ENCODE data around the gene MAML2.
"Not testable (repeated sequence)": the region's sequence is repeated elsewhere in the genome, so short reads cannot be mapped to it uniquely, and the experiment has no call there.

MAML2 gene

GRCh38 chr11:96290031-96290430, 53.0 kb downstream of the MAML2 start:
- Histone ChIP-seq H3K27me3 (ENCODE audit: insufficient read depth, poor library complexity, severe bottlenecking) (no peaks in the 10 kb centered on the region), H3K27ac (replicated peaks) (no peak overlapping the region), H3K4me3 (replicated peaks; ENCODE audit: insufficient read depth, low read length) (no peak overlapping the region)
- DNase-seq (ENCODE audit: low read depth in 1 of 2, low spot score in 1 of 2) = no peak
- TF ChIP-seq CTCF (IDR thresholded peaks at IDR 0.05; ENCODE audit: insufficient read depth, low read length) (no peak), SPI1 (IDR thresholded peaks at IDR 0.05; ENCODE audit: borderline replicate concordance, low read depth) (no peak)
- TF ChIP-seq, protein P1, sequence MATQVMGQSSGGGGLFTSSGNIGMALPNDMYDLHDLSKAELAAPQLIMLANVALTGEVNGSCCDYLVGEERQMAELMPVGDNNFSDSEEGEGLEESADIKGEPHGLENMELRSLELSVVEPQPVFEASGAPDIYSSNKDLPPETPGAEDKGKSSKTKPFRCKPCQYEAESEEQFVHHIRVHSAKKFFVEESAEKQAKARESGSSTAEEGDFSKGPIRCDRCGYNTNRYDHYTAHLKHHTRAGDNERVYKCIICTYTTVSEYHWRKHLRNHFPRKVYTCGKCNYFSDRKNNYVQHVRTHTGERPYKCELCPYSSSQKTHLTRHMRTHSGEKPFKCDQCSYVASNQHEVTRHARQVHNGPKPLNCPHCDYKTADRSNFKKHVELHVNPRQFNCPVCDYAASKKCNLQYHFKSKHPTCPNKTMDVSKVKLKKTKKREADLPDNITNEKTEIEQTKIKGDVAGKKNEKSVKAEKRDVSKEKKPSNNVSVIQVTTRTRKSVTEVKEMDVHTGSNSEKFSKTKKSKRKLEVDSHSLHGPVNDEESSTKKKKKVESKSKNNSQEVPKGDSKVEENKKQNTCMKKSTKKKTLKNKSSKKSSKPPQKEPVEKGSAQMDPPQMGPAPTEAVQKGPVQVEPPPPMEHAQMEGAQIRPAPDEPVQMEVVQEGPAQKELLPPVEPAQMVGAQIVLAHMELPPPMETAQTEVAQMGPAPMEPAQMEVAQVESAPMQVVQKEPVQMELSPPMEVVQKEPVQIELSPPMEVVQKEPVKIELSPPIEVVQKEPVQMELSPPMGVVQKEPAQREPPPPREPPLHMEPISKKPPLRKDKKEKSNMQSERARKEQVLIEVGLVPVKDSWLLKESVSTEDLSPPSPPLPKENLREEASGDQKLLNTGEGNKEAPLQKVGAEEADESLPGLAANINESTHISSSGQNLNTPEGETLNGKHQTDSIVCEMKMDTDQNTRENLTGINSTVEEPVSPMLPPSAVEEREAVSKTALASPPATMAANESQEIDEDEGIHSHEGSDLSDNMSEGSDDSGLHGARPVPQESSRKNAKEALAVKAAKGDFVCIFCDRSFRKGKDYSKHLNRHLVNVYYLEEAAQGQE (IDR thresholded peaks at IDR 0.05; ENCODE audit: insufficient replicate concordance, low read depth) = no peak

DNA sequence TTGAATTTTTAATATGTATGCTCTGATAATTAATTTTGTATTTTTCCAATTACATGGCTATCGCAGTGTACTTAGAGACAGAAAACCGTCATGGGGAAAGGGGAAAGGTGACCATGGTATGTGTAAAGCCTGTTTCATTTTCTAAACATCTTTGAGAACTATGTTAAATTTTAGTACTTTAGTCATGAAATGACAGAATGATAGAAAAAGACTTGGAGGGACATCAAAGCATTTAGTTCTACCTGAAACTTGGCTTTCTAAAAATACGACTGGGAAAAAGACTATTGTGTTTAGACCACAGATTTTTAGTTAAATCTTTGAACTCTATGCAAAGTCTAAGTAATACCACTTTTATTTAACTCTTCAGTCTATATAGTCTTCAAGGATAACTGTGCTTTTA, 54.1 kb downstream of the MAML2 start:
- no peak for TF ChIP-seq CTCF (IDR thresholded peaks at IDR 0.05; ENCODE audit: insufficient read depth, low read length)
- no peak for TF ChIP-seq SPI1 (IDR thresholded peaks at IDR 0.05; ENCODE audit: borderline replicate concordance, low read depth)
- no peak for TF ChIP-seq POLR2AphosphoS5 (IDR thresholded peaks at IDR 0.05; ENCODE audit: low read depth)
- no peak for TF ChIP-seq GABPA (IDR thresholded peaks at IDR 0.05; ENCODE audit: low read depth)
- TF ChIP-seq, protein P1 (IDR thresholded peaks at IDR 0.05; ENCODE audit: insufficient replicate concordance, low read depth) = no peak

GRCh38 chr11:96287822-96288439, 55.1 kb downstream of the MAML2 start:
- H3K4me3 ChIP-seq (replicated peaks; ENCODE audit: insufficient read depth, low read length) = no peak overlapping the region

More for the DNA sequence above, 54.1 kb downstream of the MAML2 start:
- Histone ChIP-seq H3K27ac (replicated peaks) (no peak overlapping the region), H3K4me3 (replicated peaks; ENCODE audit: insufficient read depth, low read length) (no peak overlapping the region), H3K27me3 (ENCODE audit: insufficient read depth, poor library complexity, severe bottlenecking) (no peaks in the 10 kb centered on the region)
- DNase-seq (ENCODE audit: low read depth in 1 of 2, low spot score in 1 of 2) = no peak

GRCh38 chr11:96285985-96286384, 57.0 kb downstream of the MAML2 start:
- DNase-seq (ENCODE audit: low read depth in 1 of 2, low spot score in 1 of 2); H3K27ac ChIP-seq (replicated peaks); H3K4me3 ChIP-seq (replicated peaks; ENCODE audit: insufficient read depth, low read length); H3K27me3 ChIP-seq (ENCODE audit: insufficient read depth, poor library complexity, severe bottlenecking): not testable (repeated sequence)

More at GRCh38 chr11:96287822-96288439, 55.1 kb downstream of the MAML2 start:
- Histone ChIP-seq H3K27ac (replicated peaks) (no peak overlapping the region), H3K27me3 (ENCODE audit: insufficient read depth, poor library complexity, severe bottlenecking) (no peaks in the 10 kb centered on the region)
- no peak for DNase-seq (ENCODE audit: low read depth in 1 of 2, low spot score in 1 of 2)
- TF ChIP-seq, protein P1 (IDR thresholded peaks at IDR 0.05; ENCODE audit: insufficient replicate concordance, low read depth) = no peak
- no peak for TF ChIP-seq POLR2AphosphoS5 (IDR thresholded peaks at IDR 0.05; ENCODE audit: low read depth)
- no peak for TF ChIP-seq CTCF (IDR thresholded peaks at IDR 0.05; ENCODE audit: insufficient read depth, low read length)
- TF ChIP-seq SPI1 (IDR thresholded peaks at IDR 0.05; ENCODE audit: borderline replicate concordance, low read depth) = no peak
- no peak for TF ChIP-seq GABPA (IDR thresholded peaks at IDR 0.05; ENCODE audit: low read depth)

All from HL-60 (cell line).